ENCODE measurements around the gene BMI1.

- TF ChIP-seq SP1 (IDR thresholded peaks at IDR 0.05) (no peak), FOXA1 (IDR thresholded peaks at IDR 0.05) (no peak), NFRKB (IDR thresholded peaks at IDR 0.05) (no peak), CTBP1 (IDR thresholded peaks at IDR 0.05; ENCODE audit: borderline replicate concordance) (no peak), TARDBP (IDR thresholded peaks at IDR 0.05) (no peak), HDGF (IDR thresholded peaks at IDR 0.05; ENCODE audit: borderline replicate concordance) (no peak)
- TF ChIP-seq, protein P1, sequence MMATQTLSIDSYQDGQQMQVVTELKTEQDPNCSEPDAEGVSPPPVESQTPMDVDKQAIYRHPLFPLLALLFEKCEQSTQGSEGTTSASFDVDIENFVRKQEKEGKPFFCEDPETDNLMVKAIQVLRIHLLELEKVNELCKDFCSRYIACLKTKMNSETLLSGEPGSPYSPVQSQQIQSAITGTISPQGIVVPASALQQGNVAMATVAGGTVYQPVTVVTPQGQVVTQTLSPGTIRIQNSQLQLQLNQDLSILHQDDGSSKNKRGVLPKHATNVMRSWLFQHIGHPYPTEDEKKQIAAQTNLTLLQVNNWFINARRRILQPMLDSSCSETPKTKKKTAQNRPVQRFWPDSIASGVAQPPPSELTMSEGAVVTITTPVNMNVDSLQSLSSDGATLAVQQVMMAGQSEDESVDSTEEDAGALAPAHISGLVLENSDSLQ (IDR thresholded peaks at IDR 0.05), result no peak
Observed at GRCh38 chr10:22317076-22317370, 3.9 kb upstream of the BMI1 start.

All from HEK293T (cell line).